Activated T-cell treated with anti-CD3 and anti-CD28 coated beads for 4 hours (primary cell): ENCODE data around the gene CNNM2.

Experiments used
- DNase-seq: peaks from one replicate; pipeline ENCODE4 v3.0.0-alpha.2; 2020

The CNNM2 gene

DNA sequence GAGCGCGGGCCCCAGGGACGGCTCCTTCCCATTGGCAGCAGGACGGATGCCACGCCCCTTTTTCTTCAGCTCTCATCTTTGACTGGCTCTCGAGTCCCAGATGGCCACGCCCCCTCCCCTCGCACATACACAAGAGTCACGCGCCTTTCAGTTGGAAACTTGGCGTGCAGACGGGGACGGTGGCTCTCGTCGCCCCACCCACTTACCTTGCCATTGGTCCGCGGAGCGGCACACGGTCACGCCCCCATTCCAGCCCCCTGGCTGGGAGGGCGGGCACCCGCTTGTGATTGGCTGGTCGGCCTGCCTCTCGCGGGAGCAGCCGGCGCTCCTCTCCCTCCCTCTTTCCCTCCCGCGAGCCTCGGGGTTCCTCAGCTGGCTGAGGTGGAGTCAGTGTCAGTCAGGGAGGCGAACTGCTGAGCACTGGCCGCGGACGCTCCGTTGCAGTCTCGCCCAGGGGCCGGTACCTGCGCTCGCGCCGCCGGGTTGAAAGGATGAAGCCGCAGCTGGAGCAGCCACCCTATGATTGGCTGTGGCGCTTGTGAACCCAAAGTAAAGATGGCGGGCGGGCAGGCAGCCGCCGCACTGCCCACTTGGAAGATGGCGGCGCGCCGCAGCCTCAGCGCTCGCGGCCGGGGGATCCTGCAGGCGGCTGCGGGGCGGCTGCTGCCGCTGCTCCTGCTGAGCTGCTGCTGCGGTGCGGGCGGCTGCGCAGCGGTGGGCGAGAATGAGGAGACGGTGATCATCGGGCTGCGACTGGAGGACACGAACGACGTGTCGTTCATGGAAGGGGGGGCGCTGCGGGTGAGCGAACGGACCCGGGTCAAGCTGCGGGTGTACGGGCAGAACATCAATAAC, at the start of gene CNNM2:
Gene CNNM2 (plus strand): TSS at position 333 of the 855 bp plus-strand sequence. CDS start 187 bp downstream, at position 520.
- DNase-seq, result peak; percentile 99

DNA sequence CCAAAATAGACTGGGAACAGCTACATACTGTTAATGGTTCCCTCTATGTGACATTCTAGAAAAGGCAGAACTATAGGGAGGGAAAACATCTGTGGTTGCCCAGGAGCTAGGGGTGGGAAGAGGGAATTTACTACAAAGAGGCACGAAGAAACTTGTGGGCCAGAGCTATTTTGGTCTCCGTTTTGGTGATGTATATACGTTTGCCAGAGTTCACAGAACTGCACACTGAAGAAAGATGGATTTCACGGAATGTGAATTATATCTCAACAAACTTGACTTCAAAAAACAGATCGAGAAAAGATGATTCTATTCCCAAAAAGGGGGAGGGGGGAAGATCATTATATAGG, 49.2 kb upstream of the CNNM2 start:
- no peak for DNase-seq

DNA sequence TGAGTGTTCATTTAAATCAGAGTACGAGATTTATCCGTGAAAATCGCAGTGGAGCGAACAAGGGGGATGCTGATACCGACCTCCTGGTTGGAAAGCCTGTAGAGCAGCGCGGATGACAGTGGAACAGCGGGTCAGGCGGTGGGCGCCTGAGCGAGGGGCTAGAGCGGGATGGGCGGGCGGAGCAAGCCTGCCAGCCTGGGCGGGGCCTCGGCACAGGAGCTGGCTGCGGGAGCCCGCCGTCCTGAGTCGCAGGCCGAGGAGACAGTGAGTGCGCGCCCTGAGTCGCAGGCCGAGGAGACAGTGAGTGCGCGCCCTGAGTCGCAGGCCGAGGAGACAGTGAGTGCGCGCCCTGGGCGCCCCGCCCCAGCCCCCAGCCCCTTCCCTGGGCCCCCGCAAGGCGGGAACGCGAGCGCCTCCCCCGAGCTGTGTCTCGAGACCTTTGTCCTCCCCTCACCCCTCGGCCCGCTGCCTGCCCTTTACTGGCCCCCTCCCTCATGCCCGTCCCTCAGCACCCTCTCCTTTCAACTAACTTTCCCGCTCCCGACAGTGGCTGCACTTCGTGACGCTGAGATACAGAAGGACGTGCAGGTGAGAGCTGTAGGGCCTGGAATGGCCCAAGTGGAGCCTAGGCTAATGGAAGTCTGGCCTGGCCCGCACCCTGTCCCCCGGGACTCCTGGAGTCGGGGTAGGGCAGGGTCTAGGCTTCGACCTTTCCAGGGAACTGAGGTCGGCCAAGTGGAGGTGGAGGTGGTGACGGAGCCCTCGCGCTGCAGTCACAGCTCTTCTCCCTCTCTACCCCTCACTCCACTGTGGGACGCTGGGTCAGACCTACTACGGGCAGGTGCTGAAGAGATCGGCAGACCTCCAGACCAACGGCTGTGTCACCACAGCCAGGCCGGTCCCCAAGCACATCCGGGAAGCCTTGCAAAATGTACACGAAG, 48.6 kb upstream of the CNNM2 start, which contains the start of gene AS3MT:
Gene AS3MT (plus strand): TSS at position 213 of the 941 bp plus-strand sequence. CDS start 123 bp downstream, at position 336.
- no peak for DNase-seq

DNA sequence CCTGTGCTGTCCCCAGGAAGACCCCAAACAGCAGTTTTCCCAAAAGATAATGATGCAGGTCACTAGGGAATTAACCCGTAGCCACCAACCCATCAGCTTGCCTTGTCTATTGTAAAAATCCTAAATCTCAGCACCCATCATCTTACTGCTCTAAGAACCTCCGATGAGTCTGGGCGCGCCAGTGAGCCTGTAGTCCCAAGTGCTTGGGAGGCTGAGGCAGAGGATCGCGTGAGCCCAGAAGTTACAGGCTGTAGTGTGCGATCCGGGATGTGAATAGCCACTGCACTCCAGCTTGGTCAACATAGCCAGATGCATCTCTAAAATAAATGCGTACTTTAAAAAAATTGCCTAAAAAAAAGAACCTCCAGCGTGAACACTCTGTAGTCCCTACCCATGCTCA, 47.9 kb upstream of the CNNM2 start:
- DNase-seq, result no peak

DNA sequence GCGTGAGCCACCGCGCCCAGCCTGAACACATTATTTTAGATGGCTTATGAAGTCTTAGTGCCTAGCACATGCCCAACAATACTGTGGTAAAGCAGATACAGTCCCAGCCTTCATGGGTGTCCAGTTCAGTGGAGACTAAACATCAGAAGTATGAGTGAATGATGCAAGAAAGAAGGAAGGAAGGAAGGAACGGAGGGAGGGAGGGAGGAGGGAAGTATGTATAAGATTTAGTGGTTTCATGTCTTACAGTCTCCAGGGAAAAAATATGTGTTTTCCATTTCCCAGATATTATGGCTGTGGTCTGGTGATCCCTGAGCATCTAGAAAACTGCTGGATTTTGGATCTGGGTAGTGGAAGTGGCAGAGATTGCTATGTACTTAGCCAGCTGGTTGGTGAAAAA, 45.9 kb upstream of the CNNM2 start:
- DNase-seq, result no peak

DNA sequence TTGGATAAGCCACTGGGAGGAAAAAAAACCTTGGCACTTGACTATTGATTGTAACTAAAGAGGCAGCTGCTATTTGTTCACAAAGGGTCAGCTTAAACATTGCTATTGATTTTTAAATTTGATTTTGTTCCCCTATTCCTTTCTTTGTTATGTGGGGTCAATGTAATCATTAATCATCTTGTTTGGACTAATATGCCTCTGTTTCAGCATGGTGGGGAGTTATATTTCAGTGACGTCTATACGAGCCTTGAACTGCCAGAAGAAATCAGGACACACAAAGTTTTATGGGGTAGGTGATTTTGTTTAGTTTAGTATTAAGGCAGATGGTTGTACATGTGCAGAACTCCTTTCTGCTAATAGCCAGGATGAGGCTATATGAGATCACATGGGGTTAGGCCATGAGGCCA, 41.3 kb upstream of the CNNM2 start:
- no peak for DNase-seq

DNA sequence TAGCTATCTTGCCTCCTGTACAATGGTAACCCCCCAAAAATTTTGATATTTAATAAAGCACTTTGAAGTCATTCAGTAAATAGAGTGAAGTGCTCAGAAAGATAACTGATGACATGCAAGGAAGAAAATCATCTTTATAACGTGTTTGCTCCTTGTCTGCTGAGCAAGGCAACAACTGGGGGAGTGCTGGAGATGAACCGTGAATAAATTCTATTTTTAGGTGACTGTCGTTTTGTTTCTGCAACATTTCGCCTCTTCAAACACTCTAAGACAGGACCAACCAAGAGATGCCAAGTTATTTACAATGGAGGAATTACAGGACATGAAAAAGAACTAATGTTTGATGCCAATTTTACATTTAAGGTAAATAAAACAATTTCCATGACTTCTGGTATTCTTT, 39.5 kb upstream of the CNNM2 start:
- DNase-seq, result no peak

DNA sequence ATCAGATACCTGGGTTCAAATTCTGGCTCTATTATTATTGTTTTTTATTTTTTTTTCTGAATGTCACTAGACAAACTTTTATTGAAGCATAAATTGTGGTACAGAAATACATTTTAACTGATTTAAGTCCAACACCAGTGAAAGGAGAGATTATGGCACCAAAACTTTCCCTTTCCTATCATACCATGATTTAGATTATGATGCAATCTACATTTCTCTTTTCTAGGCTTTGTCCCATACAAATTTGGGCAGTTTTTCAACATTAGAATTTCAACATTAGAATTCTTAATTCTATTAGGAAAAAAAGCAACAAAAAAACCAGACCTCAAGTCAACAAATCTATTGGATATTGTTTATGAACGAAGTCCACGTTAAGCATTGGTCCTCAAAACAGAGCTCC, 37.8 kb upstream of the CNNM2 start:
- DNase-seq, result no peak

DNA sequence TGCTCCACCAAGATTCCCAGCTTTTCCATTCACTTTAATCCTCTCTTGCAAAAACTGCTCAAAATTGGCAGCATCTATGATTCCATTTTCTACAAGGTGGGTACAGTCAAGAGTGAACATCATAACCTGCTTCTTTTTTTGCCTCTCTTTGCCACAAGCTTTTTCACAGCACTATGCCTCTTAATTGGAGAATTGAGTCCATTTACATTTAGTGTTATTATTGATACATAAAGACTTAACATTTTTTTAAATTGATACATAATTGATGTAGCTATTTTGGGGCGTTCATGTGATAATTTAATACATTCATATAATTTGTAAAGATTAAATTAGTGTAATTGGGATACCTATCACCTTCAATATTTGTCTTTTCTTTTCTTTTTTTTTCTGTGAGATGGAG, 30.0 kb upstream of the CNNM2 start:
- DNase-seq, result no peak

DNA sequence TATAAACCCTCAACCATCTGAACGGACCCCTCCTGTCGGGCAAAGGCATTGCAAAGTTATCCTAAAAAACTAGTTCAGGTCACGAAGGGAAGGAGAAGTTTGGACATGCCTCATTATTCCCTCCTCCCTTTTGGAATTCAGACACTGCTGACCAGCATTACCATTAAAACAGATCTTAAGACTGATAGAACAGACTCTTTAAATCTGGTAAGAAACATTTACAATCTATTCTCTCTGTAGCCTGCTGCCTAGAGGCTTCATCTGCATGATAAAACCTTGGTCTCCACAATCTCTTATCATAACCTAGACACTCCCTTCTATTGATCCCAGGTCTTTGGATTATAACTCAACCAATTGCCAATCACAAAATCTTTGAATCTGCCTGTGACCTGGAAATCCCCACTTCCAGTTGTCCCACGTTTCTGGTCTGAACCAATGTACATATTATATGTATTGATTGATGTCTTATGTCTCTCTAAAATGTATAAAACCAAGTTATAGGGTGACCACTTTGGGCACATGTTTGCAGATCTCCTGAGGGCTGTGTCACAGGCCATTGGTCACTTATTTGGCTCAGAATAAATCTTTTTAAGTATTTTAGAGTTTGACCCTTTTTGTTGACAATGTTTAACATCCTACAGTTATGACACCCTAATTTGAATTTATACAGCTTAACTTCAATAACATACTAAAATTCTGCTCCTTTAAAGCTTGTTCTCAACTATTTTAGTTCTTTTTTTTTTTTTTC, 23.5 kb upstream of the CNNM2 start:
- no peak for DNase-seq

DNA sequence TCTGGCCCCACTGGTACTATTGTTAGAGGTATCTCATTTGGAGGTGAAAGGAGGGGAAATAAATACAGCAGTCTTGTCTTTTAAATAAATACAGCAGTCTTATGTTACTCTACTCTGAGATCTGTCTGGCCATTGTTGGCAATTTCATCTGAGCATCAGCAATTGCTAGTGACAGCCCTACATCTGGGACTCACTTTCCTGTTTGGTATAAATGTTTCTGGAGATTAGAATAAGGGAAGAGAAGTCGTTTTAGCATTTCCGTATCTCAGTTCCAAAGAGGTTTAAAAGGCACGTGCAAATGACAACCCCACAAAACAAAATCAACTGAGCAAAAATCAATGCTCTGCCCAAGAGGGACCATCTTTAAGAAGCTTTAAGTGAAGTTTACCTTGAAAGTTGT, 18.1 kb upstream of the CNNM2 start:
- no peak for DNase-seq

DNA sequence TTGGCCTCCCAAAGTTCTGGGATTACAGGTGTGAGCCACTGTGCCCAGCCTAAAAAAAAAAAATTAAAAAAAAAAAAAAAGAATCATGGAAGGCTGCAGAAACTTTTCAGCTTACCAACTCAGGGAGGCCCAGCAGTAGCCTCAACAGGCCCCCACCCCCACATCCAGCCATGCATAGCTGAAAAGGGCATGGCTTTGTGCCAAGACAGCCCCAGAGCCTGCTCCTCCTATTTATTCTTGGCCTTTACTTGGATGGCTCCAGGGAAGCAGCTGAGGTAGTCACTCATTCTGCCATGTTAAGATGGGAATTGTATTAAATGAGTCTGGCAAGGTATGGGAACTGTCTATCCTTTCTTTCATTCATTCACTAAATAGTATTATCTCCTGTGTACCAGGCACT, 13.7 kb upstream of the CNNM2 start:
- DNase-seq, result no peak

DNA sequence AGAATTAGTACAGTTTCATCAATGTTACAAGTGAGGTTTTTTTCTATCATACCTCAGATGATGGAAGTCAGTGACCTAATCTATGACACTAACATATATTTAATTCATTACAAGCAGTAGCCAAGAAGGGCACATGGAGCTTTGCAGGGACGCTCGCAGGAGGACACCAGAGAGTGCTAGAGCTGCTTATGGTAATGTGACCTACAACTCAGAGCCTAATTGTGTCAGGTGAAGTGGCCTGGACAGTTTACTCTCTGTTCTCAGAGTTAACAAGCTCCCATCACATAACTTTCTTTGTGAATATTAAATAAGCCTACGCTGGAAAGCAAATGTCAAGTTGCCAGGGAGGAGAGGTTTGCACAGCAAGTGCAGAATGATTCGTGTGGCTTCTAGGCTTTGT, 11.6 kb upstream of the CNNM2 start:
- DNase-seq, result no peak

DNA sequence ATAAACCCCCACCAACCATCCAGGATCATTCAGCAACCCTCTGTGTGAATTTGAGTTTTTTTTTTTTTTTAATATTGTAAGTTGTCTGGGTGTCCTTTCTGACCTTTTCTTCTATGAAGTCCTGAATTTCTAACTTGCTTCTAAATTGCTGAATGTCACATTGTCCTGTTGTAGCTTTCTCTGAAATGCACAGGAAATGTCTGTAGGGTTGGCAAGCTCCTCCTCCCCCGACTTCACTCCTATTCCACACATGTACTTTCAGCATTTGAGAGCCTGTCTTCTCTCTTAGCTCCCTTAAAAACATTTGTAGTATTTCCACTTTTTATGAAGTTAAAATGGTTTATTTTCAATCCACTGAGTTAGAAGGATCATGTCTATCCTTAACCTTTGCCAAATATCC, 3.3 kb upstream of the CNNM2 start:
- DNase-seq, result no peak

DNA sequence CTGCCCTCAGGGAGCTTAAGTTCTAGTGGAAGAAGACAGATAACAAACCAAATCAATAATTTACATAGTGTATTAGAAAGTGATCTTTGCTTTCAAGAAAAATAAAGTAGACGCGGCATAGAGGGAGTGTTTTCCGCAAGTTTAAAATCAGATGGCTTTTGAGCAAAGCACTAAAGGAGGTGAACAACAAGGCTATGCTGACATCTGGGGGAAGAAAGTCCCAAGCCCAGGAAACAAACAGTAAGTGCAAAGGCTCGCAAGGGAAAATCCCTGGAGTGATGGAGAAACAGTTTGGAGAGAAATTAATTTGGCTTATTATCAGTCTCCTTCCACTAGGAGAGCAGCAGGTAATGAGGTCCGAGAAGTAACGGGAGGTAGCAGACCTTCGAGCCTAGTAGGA, 1.9 kb upstream of the CNNM2 start:
- DNase-seq, result no peak

DNA sequence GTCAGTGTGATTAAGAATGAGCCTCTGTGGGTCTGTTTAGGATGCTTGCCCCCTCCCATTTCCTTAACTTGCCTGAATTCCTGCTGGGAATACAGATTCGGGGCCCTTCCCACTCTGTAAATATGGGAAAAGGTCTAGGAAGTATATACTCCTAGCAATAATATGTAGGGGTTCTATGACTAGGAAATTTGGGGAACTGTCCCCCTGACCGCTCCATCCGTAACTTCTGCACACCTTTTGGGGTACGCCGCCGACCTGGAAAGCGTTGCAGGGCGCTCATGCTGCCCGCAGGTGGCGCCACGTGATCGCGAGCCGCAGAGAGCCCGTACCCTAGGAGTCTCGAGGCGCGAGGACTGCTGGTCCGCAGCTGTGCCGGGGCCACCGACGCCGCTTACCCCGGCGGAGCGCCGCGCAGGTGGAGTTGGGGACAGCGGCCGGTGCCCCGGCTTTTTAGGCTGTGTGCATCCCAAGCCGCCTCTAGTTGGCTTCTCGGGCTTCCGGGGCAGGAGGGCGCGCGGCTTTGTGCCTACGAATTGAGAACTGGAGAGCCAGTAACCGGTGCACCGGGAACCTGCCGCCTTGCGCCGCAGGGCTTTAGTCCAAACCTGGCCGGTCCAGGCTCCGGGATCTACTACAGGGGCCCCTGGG, 656 bp upstream of the CNNM2 start:
- peak; percentile 70 for DNase-seq

DNA sequence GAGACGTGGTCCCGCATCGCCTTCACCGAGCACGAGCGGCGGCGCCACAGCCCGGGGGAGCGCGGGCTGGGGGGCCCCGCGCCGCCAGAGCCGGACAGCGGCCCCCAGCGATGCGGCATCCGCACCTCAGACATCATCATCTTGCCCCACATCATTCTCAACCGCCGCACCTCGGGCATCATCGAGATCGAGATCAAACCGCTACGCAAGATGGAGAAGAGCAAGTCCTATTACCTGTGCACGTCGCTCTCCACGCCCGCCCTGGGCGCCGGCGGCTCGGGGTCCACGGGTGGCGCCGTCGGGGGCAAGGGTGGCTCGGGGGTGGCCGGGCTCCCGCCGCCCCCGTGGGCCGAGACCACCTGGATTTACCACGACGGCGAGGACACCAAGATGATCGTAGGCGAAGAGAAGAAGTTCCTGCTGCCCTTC, 737 bp downstream of the CNNM2 start:
- DNase-seq, result no peak

DNA sequence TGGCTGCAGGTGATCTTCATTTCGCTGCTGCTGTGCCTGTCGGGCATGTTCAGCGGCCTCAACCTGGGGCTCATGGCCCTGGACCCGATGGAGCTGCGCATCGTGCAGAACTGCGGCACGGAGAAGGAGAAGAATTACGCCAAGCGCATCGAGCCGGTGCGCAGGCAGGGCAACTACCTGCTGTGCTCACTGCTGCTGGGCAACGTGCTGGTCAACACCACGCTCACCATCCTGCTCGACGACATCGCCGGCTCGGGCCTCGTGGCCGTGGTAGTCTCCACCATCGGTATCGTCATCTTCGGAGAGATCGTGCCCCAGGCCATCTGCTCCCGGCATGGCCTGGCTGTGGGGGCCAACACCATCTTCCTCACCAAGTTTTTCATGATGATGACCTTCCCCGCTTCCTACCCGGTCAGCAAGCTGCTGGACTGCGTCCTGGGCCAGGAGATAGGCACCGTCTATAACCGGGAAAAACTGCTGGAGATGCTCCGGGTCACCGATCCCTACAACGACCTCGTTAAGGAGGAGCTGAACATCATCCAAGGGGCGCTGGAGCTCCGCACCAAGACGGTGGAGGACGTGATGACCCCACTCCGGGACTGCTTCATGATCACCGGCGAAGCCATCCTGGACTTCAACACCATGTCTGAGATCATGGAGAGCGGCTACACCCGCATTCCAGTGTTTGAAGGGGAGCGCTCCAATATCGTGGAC, 1.3 kb downstream of the CNNM2 start:
- no peak for DNase-seq

DNA sequence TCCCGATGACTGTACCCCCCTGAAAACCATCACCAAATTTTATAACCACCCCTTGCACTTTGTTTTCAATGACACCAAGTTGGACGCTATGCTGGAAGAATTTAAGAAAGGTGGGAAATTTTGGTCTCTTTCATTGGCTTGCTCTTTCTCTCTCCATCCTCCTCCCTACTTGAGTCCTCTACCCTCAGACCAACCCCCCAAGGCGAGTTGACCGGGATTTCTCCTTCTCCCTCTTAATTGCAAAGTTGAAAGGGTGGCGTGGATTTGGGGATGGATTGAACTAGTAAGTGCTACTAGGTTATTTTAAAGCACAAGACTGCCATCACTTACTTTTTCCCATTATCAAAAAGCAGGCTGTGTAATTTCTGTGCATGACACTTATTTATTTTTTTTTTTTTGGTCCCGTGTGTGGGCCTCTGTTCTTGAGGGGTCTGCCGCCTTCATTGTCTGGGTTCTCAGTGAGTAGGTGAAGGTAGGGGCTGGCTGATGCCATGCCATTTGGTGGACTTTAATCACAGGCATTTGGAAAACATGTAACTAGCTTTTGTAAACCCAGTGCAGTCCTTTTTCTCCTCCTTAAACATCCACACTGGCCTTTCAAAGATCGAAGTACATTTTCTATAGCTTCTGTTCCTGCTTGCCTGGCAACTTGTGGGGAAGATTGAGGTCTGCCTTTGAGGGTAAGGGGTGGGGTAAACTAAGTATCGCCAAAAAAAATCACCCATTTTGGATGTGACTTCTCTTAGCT, 2.1 kb downstream of the CNNM2 start:
- no peak for DNase-seq

DNA sequence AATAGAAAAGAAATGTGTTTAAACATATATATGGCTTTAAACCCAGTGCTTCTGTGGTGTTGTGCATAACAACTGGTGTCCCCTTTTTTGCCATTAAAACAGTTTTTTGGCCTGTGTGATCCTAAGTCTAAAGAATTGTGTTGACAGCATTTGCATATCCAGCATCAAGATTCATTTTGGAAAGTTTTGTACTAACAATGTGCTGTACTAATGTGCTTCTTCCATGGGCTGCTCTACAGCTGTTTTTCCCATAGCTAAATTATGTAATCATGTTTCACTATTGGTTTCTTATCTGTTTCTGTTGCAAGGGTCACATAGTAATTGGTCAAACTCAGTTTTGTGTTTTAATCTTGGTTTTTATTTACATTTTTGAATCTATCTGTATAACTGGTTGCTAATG, 5.5 kb downstream of the CNNM2 start:
- DNase-seq, result no peak

DNA sequence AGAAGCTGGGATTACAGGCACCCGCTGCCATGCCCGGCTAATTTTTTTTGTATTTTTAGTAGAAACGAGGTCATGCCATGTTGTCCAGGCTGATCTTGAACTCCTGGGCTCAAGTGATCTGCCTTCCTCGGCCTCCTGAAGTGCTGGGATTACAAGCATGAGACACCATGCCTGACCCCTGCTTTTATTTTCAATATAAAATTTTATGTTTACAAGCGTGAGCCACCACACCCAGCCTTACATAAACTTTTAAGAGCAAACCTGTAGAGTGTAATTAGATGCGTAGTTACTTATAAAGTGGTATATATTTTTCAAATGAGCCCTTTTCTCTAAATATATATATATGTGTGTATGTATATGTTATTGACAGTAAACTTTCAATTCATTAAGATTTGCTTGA, 8.7 kb downstream of the CNNM2 start:
- DNase-seq, result no peak
